Trophoblast cell (in vitro differentiated cells and primary cell): ENCODE results near the gene CCND3.

Source experiments
- DNase-seq, 2 donors: peaks; one replicate each; pipeline ENCODE4 v3.0.0-alpha.2; 2016
- H2AFZ ChIP-seq: 2 replicates; pipeline ENCODE4 v1.6.1; 2013; ENCODE audit warnings: low read length, moderate library complexity, mild to moderate bottlenecking; ENCODE audit not compliant: insufficient read depth, poor library complexity
- H2AK5ac ChIP-seq: 2 replicates; pipeline ENCODE4 v1.6.1; 2013; ENCODE audit warnings: mild to moderate bottlenecking, low read length
- H2BK120ac ChIP-seq: 2 replicates; pipeline ENCODE4 v1.6.1; 2013; ENCODE audit warnings: low read length, mild to moderate bottlenecking, moderate library complexity; ENCODE audit not compliant: insufficient read depth, poor library complexity
- H2BK12ac ChIP-seq: 2 replicates; pipeline ENCODE4 v1.6.1; 2013; ENCODE audit warnings: mild to moderate bottlenecking, low read length, moderate library complexity
- H2BK5ac ChIP-seq: 2 replicates; pipeline ENCODE4 v1.6.1; 2013; ENCODE audit warnings: low read length, low read depth, moderate library complexity, mild to moderate bottlenecking; ENCODE audit not compliant: poor library complexity
- H3K14ac ChIP-seq: 2 replicates; pipeline ENCODE4 v1.6.1; 2013; ENCODE audit warnings: mild to moderate bottlenecking, low read length
- H3K18ac ChIP-seq: 2 replicates; pipeline ENCODE4 v1.6.1; 2013; ENCODE audit warnings: mild to moderate bottlenecking, low read length
- H3K23ac ChIP-seq: 2 replicates; pipeline ENCODE4 v1.6.1; 2013; ENCODE audit warnings: low read length
- H3K27ac ChIP-seq: 2 replicates; pipeline ENCODE4 v1.5.1; 2013; ENCODE audit warnings: low read depth, mild to moderate bottlenecking, inconsistent platforms, low read length, moderate library complexity
- H3K27me3 ChIP-seq: 2 replicates; pipeline ENCODE4 v1.6.1; 2013; ENCODE audit warnings: inconsistent platforms, mild to moderate bottlenecking, low read length, moderate library complexity; ENCODE audit not compliant: insufficient read depth
- H3K36me3 ChIP-seq, 2 experiments: 1 replicate in 1 of 2; 2 replicates in 1 of 2; pipeline ENCODE4 v1.6.1; 2013; ENCODE audit warnings: low read length in 2 of 2, mild to moderate bottlenecking in 2 of 2, moderate library complexity in 1 of 2; ENCODE audit not compliant: insufficient read depth in 2 of 2, control insufficient read depth in 1 of 2
- H3K4ac ChIP-seq: 2 replicates; pipeline ENCODE4 v1.6.1; 2013; ENCODE audit warnings: low read depth, mild to moderate bottlenecking, low read length, moderate library complexity
- H3K4me1 ChIP-seq, 2 experiments: 1 replicate in 1 of 2; 2 replicates in 1 of 2; pipeline ENCODE4 v1.6.1; 2013; ENCODE audit warnings: low read length in 2 of 2, mild to moderate bottlenecking in 2 of 2, moderate library complexity in 1 of 2; ENCODE audit not compliant: insufficient read depth in 2 of 2, control insufficient read depth in 1 of 2
- H3K4me2 ChIP-seq: 2 replicates; pipeline ENCODE4 v1.6.1; 2013; ENCODE audit warnings: inconsistent platforms, mild to moderate bottlenecking, low read length, moderate library complexity
- H3K4me3 ChIP-seq: 2 replicates; pipeline ENCODE4 v1.5.1; 2013; ENCODE audit warnings: mild to moderate bottlenecking, low read depth, low read length, inconsistent platforms
- H3K79me1 ChIP-seq: one replicate; pipeline ENCODE4 v1.6.1; 2013; ENCODE audit warnings: low read length
- H3K79me2 ChIP-seq: 2 replicates; pipeline ENCODE4 v1.6.1; 2013; ENCODE audit warnings: low read length, mild to moderate bottlenecking; ENCODE audit not compliant: control insufficient read depth, insufficient read depth, poor library complexity
- H3K9ac ChIP-seq: 2 replicates; pipeline ENCODE4 v1.6.1; 2013; ENCODE audit warnings: mild to moderate bottlenecking, low read length
- H3K9me3 ChIP-seq: 2 replicates; pipeline ENCODE4 v1.6.1; 2013; ENCODE audit warnings: low read depth, mild to moderate bottlenecking, control low read depth, inconsistent platforms, low read length; ENCODE audit not compliant: insufficient read depth
- H4K12ac ChIP-seq: 2 replicates; pipeline ENCODE4 v1.6.1; 2013; ENCODE audit warnings: low read depth, mild to moderate bottlenecking, low read length, moderate library complexity
- H4K8ac ChIP-seq: 2 replicates; pipeline ENCODE4 v1.6.1; 2013; ENCODE audit warnings: low read depth, mild to moderate bottlenecking, low read length, moderate library complexity
- H4K91ac ChIP-seq: one replicate; pipeline ENCODE4 v1.6.1; 2013; ENCODE audit warnings: low read depth, mild to moderate bottlenecking, low read length, moderate library complexity
- WGBS: extraction: QIAGEN DNeasy Blood & Tissue Kit; methylation state at CpG from one replicate; pipeline ENCODE4 v1.1.7; 2013; ENCODE audit warnings: missing lambda C conversion rate; ENCODE audit not compliant: insufficient read length, insufficient coverage; ENCODE audit errors: extremely low coverage; 5-methylcytosine and 5-hydroxymethylcytosine counted together

CCND3 gene

DNA sequence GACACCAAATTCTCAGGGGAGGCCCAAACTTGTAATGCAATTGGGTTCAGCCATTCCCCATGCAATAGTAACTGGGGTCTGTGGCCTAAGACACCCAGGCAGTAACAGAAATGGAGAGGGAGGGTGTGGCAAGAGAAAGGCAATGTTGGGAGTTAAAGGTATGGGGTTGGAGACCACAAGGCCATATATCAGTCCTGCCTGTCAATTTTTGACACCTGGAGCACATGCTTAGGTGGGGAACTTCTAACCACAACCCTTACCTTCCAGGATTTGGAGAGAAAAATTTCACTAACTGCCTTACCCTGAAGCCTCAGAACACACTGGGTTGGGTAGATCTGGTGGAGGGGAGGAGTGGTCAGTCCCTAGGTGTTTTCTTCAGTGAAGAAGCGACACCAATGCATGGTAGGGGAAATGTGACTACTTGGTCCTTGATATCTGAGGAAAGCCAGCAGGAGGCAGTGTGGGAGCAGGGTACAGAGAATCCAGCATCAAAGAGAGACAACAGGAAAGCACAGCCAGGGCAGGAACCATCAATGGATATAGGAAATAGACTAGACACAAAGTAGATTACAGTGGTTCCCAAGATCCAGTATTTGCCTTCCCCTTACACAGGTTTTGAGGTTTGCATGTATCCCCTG is 39.6 kb downstream of the CCND3 start:
- no peaks in the 10 kb centered on the region for H3K79me1 ChIP-seq
- WGBS, result no CpG with 5 or more reads among the region's 1 CpG
- H2AFZ ChIP-seq, result no peak overlapping the region
- no peak overlapping the region for H3K27ac ChIP-seq
- no peak overlapping the region for H2BK120ac ChIP-seq
- peak in 1 of 2 donors; percentile 20 for DNase-seq
- H4K91ac ChIP-seq, result no peak overlapping the region
- peaks cover 8 to 27% of the 10 kb centered on the region in 2 experiments for H3K36me3 ChIP-seq
- H3K23ac ChIP-seq, result no peak overlapping the region
- no peak overlapping the region for H2BK5ac ChIP-seq
- no peak overlapping the region for H3K4ac ChIP-seq
- H3K14ac ChIP-seq, result no peak overlapping the region
- H4K8ac ChIP-seq, result no peak overlapping the region
- H3K9ac ChIP-seq, result no peak overlapping the region
- H3K4me1 ChIP-seq, result no peaks in the 10 kb centered on the region
- no peaks in the 10 kb centered on the region for H3K79me2 ChIP-seq
- no peaks in the 10 kb centered on the region for H3K9me3 ChIP-seq
- no peak overlapping the region for H3K4me3 ChIP-seq
- H2AK5ac ChIP-seq, result no peak overlapping the region
- no peak overlapping the region for H3K18ac ChIP-seq
- H4K12ac ChIP-seq, result no peak overlapping the region
- no peak overlapping the region for H3K4me2 ChIP-seq
- no peak overlapping the region for H2BK12ac ChIP-seq
- H3K27me3 ChIP-seq, result no peaks in the 10 kb centered on the region

DNA sequence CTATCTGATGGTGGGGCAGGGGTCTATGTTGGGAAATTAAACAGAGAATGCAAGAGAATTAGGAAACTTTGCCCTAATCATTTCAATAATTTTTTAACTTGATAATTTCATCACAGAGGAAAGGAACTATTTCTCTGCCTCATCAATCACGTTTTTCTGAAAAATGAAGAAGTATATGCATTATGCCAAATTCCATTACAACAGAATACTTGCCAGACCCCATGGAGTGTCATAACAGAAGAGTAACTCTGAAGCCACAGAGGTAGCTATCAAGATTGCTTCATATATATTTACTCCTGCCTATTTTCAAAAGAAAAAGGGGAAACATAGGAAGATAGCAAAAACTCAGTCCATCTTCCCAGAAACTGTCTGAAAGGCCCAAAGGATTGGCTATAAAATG is 40.7 kb downstream of the CCND3 start:
- Histone ChIP-seq H4K8ac (no peak overlapping the region), H3K14ac (no peak overlapping the region), H3K36me3 (peaks cover 3 to 18% of the 10 kb centered on the region in 2 experiments), H3K79me1 (no peaks in the 10 kb centered on the region), H2BK5ac (no peak overlapping the region), H3K27ac (no peak overlapping the region), H3K4me2 (no peak overlapping the region), H3K4me3 (no peak overlapping the region), H3K9me3 (no peaks in the 10 kb centered on the region), H3K18ac (no peak overlapping the region), H3K9ac (no peak overlapping the region), H2BK12ac (no peak overlapping the region), H3K27me3 (no peaks in the 10 kb centered on the region), H2AFZ (no peak overlapping the region), H2AK5ac (no peak overlapping the region), H3K23ac (no peak overlapping the region), H4K91ac (no peak overlapping the region), H3K79me2 (no peaks in the 10 kb centered on the region), H4K12ac (no peak overlapping the region), H3K4ac (no peak overlapping the region), H3K4me1 (no peaks in the 10 kb centered on the region), H2BK120ac (no peak overlapping the region)
- whole genome bisulfite sequencing, result no CpG with 5 or more reads among the region's 1 CpG
- no peak for DNase-seq

DNA sequence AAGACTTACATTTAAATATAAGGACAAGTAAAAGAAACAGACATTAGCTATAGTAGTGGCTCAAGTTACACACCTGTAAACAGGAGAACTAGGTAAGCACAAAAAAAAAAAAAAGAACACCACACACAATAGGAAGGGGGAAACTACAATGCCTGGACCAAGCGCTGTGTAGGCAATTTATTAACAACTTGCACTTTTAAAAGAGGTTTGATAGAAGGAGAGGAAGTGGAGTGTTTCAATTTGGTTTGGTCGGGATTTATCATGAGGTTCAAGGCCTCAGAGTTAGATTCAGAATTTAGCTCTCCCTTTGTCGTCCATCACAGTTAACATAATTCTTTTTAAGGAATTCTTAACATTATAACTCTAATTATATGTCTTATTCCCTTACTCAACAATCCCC is 45.3 kb downstream of the CCND3 start:
- H4K8ac ChIP-seq, result no peak overlapping the region
- no peak overlapping the region for H2BK12ac ChIP-seq
- no CpG with 5 or more reads among the region's 3 CpGs for WGBS
- peaks cover 0 to 7% of the 10 kb centered on the region in 2 experiments for H3K4me1 ChIP-seq
- H3K27ac ChIP-seq, result no peak overlapping the region
- peak overlapping the region; percentile 97 for H3K4me2 ChIP-seq
- no peak overlapping the region for H3K14ac ChIP-seq
- no peak overlapping the region for H2AK5ac ChIP-seq
- no peak for DNase-seq
- no peak overlapping the region for H4K91ac ChIP-seq
- H2BK120ac ChIP-seq, result no peak overlapping the region
- no peaks in the 10 kb centered on the region for H3K79me2 ChIP-seq
- no peak overlapping the region for H3K9ac ChIP-seq
- no peak overlapping the region for H3K4ac ChIP-seq
- no peaks in the 10 kb centered on the region for H3K9me3 ChIP-seq
- H3K4me3 ChIP-seq, result no peak overlapping the region
- H2AFZ ChIP-seq, result no peak overlapping the region
- H3K36me3 ChIP-seq, result peaks cover 2% of the 10 kb centered on the region in 2 experiments
- H3K79me1 ChIP-seq, result peaks cover 5% of the 10 kb centered on the region
- H3K23ac ChIP-seq, result no peak overlapping the region
- H2BK5ac ChIP-seq, result no peak overlapping the region
- no peak overlapping the region for H4K12ac ChIP-seq
- no peaks in the 10 kb centered on the region for H3K27me3 ChIP-seq
- H3K18ac ChIP-seq, result no peak overlapping the region

- Histone ChIP-seq H3K4me2 (peak within 1 kb of the TSS; percentile 97), H2BK120ac (peak within 1 kb of the TSS; percentile 70), H3K79me2 (no peaks in the 10 kb centered on the region), H2BK12ac (no peak within 1 kb of the TSS), H2AK5ac (no peak within 1 kb of the TSS), H3K9me3 (no peaks in the 10 kb centered on the region), H3K23ac (no peak within 1 kb of the TSS), H3K4me1 (peaks cover 0 to 7% of the 10 kb centered on the region in 2 experiments), H3K79me1 (peaks cover 5% of the 10 kb centered on the region), H3K27ac (peak within 1 kb of the TSS; percentile 67), H4K12ac (peak within 1 kb of the TSS; percentile 40), H3K4me3 (peak within 1 kb of the TSS; percentile 89), H3K27me3 (no peaks in the 10 kb centered on the region), H3K36me3 (peaks cover 2% of the 10 kb centered on the region in 2 experiments), H4K91ac (peak within 1 kb of the TSS; percentile 45), H4K8ac (peak within 1 kb of the TSS; percentile 63), H2AFZ (peak within 1 kb of the TSS; percentile 66), H3K18ac (no peak within 1 kb of the TSS), H3K9ac (peak within 1 kb of the TSS; percentile 78), H3K14ac (peak within 1 kb of the TSS; percentile 39), H2BK5ac (peak within 1 kb of the TSS; percentile 66), H3K4ac (peak within 1 kb of the TSS; percentile 6)
- peak; percentile 77 to 79 for DNase-seq
- no CpG with 5 or more reads among the region's 55 CpGs for WGBS
These were observed 46.0 kb downstream of the CCND3 start, which contains the start of gene USP49 for GRCh38 chr6:41895300-41896233. Gene USP49 (minus strand): TSS chr6:41895375. CDS start chr6:41806983, 88,392 bp downstream.
